Body of pancreas (tissue), 4 donors: ENCODE data around the gene SEPTIN14.
"Not testable (repeated sequence)": the region's sequence is repeated elsewhere in the genome, so short reads cannot be mapped to it uniquely, and the experiment has no call there.

Experiments used
- CTCF ChIP-seq, 7 experiments: fragments of 450-650 bp in 4 of 7; fragments of 200-600 bp in 3 of 7; sonication (generic) in 3 of 7; IDR thresholded peaks; one replicate each; pipeline ENCODE4 v1.5.1; 2016 to 2019; ENCODE audit warnings: antibody characterized with exemption in 7 of 7
- POLR2A ChIP-seq, 3 donors: fragments of 450-650 bp; IDR thresholded peaks; one replicate each; pipeline ENCODE4 v1.6.1; 2016; ENCODE audit warnings: antibody characterized with exemption in 3 of 3, mild to moderate bottlenecking in 2 of 3

- not testable (repeated sequence) for TF ChIP-seq CTCF, POLR2A (IDR thresholded peaks at IDR 0.05)
Measured at GRCh38 chr7:55862652-55863051, at the start of gene SEPTIN14.
